Measurements from ENCODE around the gene SCUBE1. TPM values are rescaled to one million over a fixed set of nuclear protein-coding genes. Genes with fewer than 3 reads are reported as not detected.
A peak's percentile ranks its signal among the peaks of the same experiment; 100 is the strongest.

SCUBE1 gene
- total RNA-seq, 1 donor from 2014 or later = 0.14 TPM

- no peak for TF ChIP-seq CTCF (IDR thresholded peaks at IDR 0.05; ENCODE audit: borderline replicate concordance)
- no peak overlapping the region for H3K4me3 ChIP-seq
- DNase-seq = no peak
- intact Hi-C loops (cut with micrococcal nuclease) = no loop called here
- no peak overlapping the region for H3K27ac ChIP-seq (replicated peaks)
- H3K36me3 ChIP-seq = no peaks in the 10 kb centered on the region
- H3K4me1 ChIP-seq = peaks cover 58% of the 10 kb centered on the region
- H3K27me3 ChIP-seq (ENCODE audit: low read depth) = no peaks in the 10 kb centered on the region
- no peaks in the 10 kb centered on the region for H3K9me3 ChIP-seq (replicated peaks)
Measured at GRCh38 chr22:43155789-43156188, 187.4 kb downstream of the SCUBE1 start.

- DNase-seq = no peak
- no peak overlapping the region for H3K4me3 ChIP-seq
- no peaks in the 10 kb centered on the region for H3K9me3 ChIP-seq (replicated peaks)
- intact Hi-C loops (cut with micrococcal nuclease) = no loop called here
- TF ChIP-seq CTCF (IDR thresholded peaks at IDR 0.05; ENCODE audit: borderline replicate concordance) = no peak
- no peak overlapping the region for H3K27ac ChIP-seq (replicated peaks)
- peaks cover 54% of the 10 kb centered on the region for H3K4me1 ChIP-seq
- no peaks in the 10 kb centered on the region for H3K27me3 ChIP-seq (ENCODE audit: low read depth)
- no peaks in the 10 kb centered on the region for H3K36me3 ChIP-seq
Measured at GRCh38 chr22:43154887-43155536, 188.2 kb downstream of the SCUBE1 start.

- H3K4me1 ChIP-seq = peaks cover 43% of the 10 kb centered on the region
- H3K4me3 ChIP-seq = no peak overlapping the region
- no peaks in the 10 kb centered on the region for H3K36me3 ChIP-seq
- no peaks in the 10 kb centered on the region for H3K27me3 ChIP-seq (ENCODE audit: low read depth)
- no peak for DNase-seq
- H3K27ac ChIP-seq (replicated peaks) = no peak overlapping the region
- no peak for TF ChIP-seq CTCF (IDR thresholded peaks at IDR 0.05; ENCODE audit: borderline replicate concordance)
- intact Hi-C loops (cut with micrococcal nuclease) = no loop called here
- H3K9me3 ChIP-seq (replicated peaks) = no peaks in the 10 kb centered on the region
Measured at GRCh38 chr22:43153899-43154298, 189.3 kb downstream of the SCUBE1 start.

GRCh38 chr22:43152357-43153071, 190.7 kb downstream of the SCUBE1 start:
- DNase-seq = peak; percentile 79
- Histone ChIP-seq H3K27me3 (ENCODE audit: low read depth) (no peaks in the 10 kb centered on the region), H3K27ac (replicated peaks) (peak overlapping the region; percentile 89), H3K4me3 (peak overlapping the region; percentile 84), H3K4me1 (peaks cover 31% of the 10 kb centered on the region), H3K36me3 (no peaks in the 10 kb centered on the region), H3K9me3 (replicated peaks) (no peaks in the 10 kb centered on the region)
- intact Hi-C loops (cut with micrococcal nuclease) = no loop called here
- no peak for TF ChIP-seq CTCF (IDR thresholded peaks at IDR 0.05; ENCODE audit: borderline replicate concordance)

GRCh38 chr22:43152003-43152356, 191.2 kb downstream of the SCUBE1 start:
- intact Hi-C loops (cut with micrococcal nuclease) = no loop called here
- no peak for DNase-seq
- peak overlapping the region; percentile 84 for H3K4me3 ChIP-seq
- no peaks in the 10 kb centered on the region for H3K36me3 ChIP-seq
- TF ChIP-seq CTCF (IDR thresholded peaks at IDR 0.05; ENCODE audit: borderline replicate concordance) = no peak
- H3K4me1 ChIP-seq = peaks cover 31% of the 10 kb centered on the region
- no peaks in the 10 kb centered on the region for H3K27me3 ChIP-seq (ENCODE audit: low read depth)
- H3K9me3 ChIP-seq (replicated peaks) = no peaks in the 10 kb centered on the region
- peak overlapping the region; percentile 89 for H3K27ac ChIP-seq (replicated peaks)
